ENCODE measurements around the gene MTG2.

GRCh38 chr20:62176866-62177265 lies 6.0 kb upstream of the MTG2 start:
- no peak for TF ChIP-seq EZH2 (optimal IDR thresholded peaks at IDR 0.05; ENCODE audit: low read depth, low read length)
- TF ChIP-seq CTCF (IDR thresholded peaks at IDR 0.05; ENCODE audit: low read length) = no peak
- no peak for TF ChIP-seq EZH2phosphoT487 (IDR thresholded peaks at IDR 0.05; ENCODE audit: low read length)

All from MM.1S (cell line).